ENCODE measurements around the gene TADA2B. TPM values are rescaled to one million over a fixed set of nuclear protein-coding genes. Genes with fewer than 3 reads are reported as not detected.

TADA2B gene
- total RNA-seq, 2 donors from 2014 or later: 20.8 to 27.0 TPM

- no peaks in the 10 kb centered on the region for H3K9me3 ChIP-seq
- H3K4me3 ChIP-seq: no peak overlapping the region
- no peak for TF ChIP-seq CTCF (IDR thresholded peaks at IDR 0.05)
- no peak overlapping the region for H3K27ac ChIP-seq
- no peak for DNase-seq (ENCODE audit: low spot score)
- no peaks in the 10 kb centered on the region for H3K4me1 ChIP-seq
- no peaks in the 10 kb centered on the region for H3K27me3 ChIP-seq
- H3K36me3 ChIP-seq: peaks cover 38% of the 10 kb centered on the region
Observed at GRCh38 chr4:7029921-7030320, 13.3 kb upstream of the TADA2B start.

- TF ChIP-seq CTCF (IDR thresholded peaks at IDR 0.05): no peak
- H3K27ac ChIP-seq: no peak overlapping the region
- peaks cover 34% of the 10 kb centered on the region for H3K36me3 ChIP-seq
- no peaks in the 10 kb centered on the region for H3K9me3 ChIP-seq
- DNase-seq (ENCODE audit: low spot score): no peak
- H3K4me1 ChIP-seq: no peaks in the 10 kb centered on the region
- no peak overlapping the region for H3K4me3 ChIP-seq
- no peaks in the 10 kb centered on the region for H3K27me3 ChIP-seq
Observed at GRCh38 chr4:7030856-7031255, 12.3 kb upstream of the TADA2B start.

- Histone ChIP-seq H3K9me3 (no peaks in the 10 kb centered on the region), H3K4me1 (no peaks in the 10 kb centered on the region), H3K27me3 (no peaks in the 10 kb centered on the region), H3K36me3 (peaks cover 34% of the 10 kb centered on the region), H3K4me3 (no peak overlapping the region), H3K27ac (no peak overlapping the region)
- DNase-seq (ENCODE audit: low spot score): no peak
- TF ChIP-seq CTCF (IDR thresholded peaks at IDR 0.05): no peak
Observed at GRCh38 chr4:7031558-7032449, 11.4 kb upstream of the TADA2B start.

- H3K36me3 ChIP-seq: peaks cover 34% of the 10 kb centered on the region
- no peak for DNase-seq (ENCODE audit: low spot score)
- H3K4me3 ChIP-seq: no peak overlapping the region
- no peaks in the 10 kb centered on the region for H3K4me1 ChIP-seq
- no peaks in the 10 kb centered on the region for H3K9me3 ChIP-seq
- H3K27me3 ChIP-seq: no peaks in the 10 kb centered on the region
- H3K27ac ChIP-seq: no peak overlapping the region
- no peak for TF ChIP-seq CTCF (IDR thresholded peaks at IDR 0.05)
Observed at GRCh38 chr4:7032596-7032995, 10.6 kb upstream of the TADA2B start.

- Histone ChIP-seq H3K27me3 (no peaks in the 10 kb centered on the region), H3K4me1 (no peaks in the 10 kb centered on the region), H3K36me3 (peaks cover 33% of the 10 kb centered on the region), H3K27ac (no peak overlapping the region), H3K9me3 (no peaks in the 10 kb centered on the region), H3K4me3 (no peak overlapping the region)
- no peak for TF ChIP-seq CTCF (IDR thresholded peaks at IDR 0.05)
- no peak for DNase-seq (ENCODE audit: low spot score)
Observed at GRCh38 chr4:7034262-7035081, 8.7 kb upstream of the TADA2B start.
